Measurements from ENCODE around the gene GLIS1. TPM values are rescaled to one million over a fixed set of nuclear protein-coding genes. Genes with fewer than 3 reads are reported as not detected.

GLIS1 gene
- total and polyA plus RNA-seq, 2 experiments from 2014 or later, result 0.26 to 0.31 TPM

- TF ChIP-seq, protein P1, sequence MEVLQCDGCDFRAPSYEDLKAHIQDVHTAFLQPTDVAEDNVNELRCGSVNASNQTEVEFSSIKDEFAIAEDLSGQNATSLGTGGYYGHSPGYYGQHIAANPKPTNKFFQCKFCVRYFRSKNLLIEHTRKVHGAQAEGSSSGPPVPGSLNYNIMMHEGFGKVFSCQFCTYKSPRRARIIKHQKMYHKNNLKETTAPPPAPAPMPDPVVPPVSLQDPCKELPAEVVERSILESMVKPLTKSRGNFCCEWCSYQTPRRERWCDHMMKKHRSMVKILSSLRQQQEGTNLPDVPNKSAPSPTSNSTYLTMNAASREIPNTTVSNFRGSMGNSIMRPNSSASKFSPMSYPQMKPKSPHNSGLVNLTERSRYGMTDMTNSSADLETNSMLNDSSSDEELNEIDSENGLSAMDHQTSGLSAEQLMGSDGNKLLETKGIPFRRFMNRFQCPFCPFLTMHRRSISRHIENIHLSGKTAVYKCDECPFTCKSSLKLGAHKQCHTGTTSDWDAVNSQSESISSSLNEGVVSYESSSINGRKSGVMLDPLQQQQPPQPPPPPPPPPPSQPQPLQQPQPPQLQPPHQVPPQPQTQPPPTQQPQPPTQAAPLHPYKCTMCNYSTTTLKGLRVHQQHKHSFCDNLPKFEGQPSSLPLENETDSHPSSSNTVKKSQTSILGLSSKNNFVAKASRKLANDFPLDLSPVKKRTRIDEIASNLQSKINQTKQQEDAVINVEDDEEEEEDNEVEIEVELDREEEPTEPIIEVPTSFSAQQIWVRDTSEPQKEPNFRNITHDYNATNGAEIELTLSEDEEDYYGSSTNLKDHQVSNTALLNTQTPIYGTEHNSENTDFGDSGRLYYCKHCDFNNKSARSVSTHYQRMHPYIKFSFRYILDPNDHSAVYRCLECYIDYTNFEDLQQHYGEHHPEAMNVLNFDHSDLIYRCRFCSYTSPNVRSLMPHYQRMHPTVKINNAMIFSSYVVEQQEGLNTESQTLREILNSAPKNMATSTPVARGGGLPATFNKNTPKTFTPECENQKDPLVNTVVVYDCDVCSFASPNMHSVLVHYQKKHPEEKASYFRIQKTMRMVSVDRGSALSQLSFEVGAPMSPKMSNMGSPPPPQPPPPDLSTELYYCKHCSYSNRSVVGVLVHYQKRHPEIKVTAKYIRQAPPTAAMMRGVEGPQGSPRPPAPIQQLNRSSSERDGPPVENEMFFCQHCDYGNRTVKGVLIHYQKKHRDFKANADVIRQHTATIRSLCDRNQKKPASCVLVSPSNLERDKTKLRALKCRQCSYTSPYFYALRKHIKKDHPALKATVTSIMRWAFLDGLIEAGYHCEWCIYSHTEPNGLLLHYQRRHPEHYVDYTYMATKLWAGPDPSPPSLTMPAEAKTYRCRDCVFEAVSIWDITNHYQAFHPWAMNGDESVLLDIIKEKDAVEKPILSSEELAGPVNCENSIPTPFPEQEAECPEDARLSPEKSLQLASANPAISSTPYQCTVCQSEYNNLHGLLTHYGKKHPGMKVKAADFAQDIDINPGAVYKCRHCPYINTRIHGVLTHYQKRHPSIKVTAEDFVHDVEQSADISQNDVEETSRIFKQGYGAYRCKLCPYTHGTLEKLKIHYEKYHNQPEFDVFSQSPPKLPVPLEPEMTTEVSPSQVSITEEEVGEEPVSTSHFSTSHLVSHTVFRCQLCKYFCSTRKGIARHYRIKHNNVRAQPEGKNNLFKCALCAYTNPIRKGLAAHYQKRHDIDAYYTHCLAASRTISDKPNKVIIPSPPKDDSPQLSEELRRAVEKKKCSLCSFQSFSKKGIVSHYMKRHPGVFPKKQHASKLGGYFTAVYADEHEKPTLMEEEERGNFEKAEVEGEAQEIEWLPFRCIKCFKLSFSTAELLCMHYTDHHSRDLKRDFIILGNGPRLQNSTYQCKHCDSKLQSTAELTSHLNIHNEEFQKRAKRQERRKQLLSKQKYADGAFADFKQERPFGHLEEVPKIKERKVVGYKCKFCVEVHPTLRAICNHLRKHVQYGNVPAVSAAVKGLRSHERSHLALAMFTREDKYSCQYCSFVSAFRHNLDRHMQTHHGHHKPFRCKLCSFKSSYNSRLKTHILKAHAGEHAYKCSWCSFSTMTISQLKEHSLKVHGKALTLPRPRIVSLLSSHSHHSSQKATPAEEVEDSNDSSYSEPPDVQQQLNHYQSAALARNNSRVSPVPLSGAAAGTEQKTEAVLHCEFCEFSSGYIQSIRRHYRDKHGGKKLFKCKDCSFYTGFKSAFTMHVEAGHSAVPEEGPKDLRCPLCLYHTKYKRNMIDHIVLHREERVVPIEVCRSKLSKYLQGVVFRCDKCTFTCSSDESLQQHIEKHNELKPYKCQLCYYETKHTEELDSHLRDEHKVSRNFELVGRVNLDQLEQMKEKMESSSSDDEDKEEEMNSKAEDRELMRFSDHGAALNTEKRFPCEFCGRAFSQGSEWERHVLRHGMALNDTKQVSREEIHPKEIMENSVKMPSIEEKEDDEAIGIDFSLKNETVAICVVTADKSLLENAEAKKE (CRISPR knock-in tag; IDR thresholded peaks at IDR 0.05), result no peak
- TF ChIP-seq, protein P2, sequence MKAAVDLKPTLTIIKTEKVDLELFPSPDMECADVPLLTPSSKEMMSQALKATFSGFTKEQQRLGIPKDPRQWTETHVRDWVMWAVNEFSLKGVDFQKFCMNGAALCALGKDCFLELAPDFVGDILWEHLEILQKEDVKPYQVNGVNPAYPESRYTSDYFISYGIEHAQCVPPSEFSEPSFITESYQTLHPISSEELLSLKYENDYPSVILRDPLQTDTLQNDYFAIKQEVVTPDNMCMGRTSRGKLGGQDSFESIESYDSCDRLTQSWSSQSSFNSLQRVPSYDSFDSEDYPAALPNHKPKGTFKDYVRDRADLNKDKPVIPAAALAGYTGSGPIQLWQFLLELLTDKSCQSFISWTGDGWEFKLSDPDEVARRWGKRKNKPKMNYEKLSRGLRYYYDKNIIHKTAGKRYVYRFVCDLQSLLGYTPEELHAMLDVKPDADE (IDR thresholded peaks at IDR 0.05), result no peak
- no peak for TF ChIP-seq ZNF331 (CRISPR knock-in tag; IDR thresholded peaks at IDR 0.05; ENCODE audit: low read depth)
Measured at GRCh38 chr1:53544728-53545515, 194.0 kb downstream of the GLIS1 start (continued).

DNA sequence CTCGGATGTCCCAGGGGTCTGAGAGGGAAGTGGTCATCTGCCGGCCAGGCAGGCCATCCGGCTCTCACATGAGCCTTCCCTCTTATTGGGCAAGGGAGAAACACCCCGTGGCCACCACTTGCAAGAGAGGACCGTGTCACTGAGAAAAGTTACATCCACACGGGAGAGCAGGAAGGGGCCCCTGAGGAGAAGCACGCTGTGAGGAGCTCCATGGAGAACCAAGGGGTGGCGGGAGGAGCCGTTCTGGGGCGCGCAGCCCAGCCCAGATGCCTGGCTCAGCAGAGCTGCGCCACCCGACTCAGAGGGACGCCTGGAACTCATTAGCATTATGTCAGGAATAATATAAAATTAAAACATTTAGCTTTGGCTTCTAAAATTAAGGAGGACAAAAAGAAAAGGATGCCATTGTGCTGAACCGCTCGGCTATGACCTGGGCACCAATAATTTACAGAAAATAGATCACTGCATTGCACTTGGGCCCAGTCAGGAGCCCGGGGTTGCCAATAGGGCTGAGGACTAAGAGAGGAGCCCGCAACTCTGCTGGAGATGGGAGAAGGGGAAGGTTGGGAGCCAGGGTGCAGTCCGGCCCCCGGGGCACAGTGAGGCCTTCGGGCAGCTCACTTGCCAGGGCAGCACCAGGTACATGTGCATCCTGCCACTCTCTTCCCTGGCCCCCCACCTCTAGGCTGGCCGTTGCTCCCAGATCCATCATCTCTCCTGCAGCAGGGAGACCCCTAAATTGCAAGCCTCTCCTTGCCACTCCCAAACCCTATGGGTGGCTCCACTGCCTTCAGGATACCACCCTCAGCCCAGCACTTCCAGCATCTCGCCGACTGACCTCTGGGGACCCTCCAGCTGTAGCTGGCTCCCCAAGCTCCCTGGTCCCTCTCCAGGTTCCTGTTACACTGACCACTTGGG, 194.9 kb downstream of the GLIS1 start:
- Histone ChIP-seq H3K4me2 (no peak overlapping the region), H3K27me3 (ENCODE audit: insufficient read depth) (no peaks in the 10 kb centered on the region), H3K79me2 (replicated peaks; ENCODE audit: insufficient read depth) (no peaks in the 10 kb centered on the region), H2AFZ (no peak overlapping the region), H3K4me1 (ENCODE audit: insufficient read depth) (no peaks in the 10 kb centered on the region), H3K4me3 (no peak overlapping the region), H3K36me3 (ENCODE audit: insufficient read depth) (no peaks in the 10 kb centered on the region), H3F3A (replicated peaks; ENCODE audit: low read depth) (no peaks in the 10 kb centered on the region), H3K27ac (ENCODE audit: low read depth) (no peak overlapping the region), H4K20me1 (replicated peaks; ENCODE audit: insufficient read depth) (no peaks in the 10 kb centered on the region), H3K9me2 (ENCODE audit: insufficient read depth) (no peaks in the 10 kb centered on the region)
- no peaks in the 10 kb centered on the region for H3K9me3 Mint-ChIP-seq
- H3K36me3 Mint-ChIP-seq (ENCODE audit: low read depth), result no peaks in the 10 kb centered on the region
- H3K4me3 Mint-ChIP-seq, result no peak overlapping the region
- no peak for DNase-seq (ENCODE audit: low spot score)
- no peak for ATAC-seq
- no peak overlapping the region for H3K27ac Mint-ChIP-seq
- peaks cover 18% of the 10 kb centered on the region for H3K4me1 Mint-ChIP-seq
- peaks cover 15% of the 10 kb centered on the region for H3K27me3 Mint-ChIP-seq (ENCODE audit: insufficient read depth, low read depth, poor library complexity)
- TF ChIP-seq POLR2AphosphoS5 (IDR thresholded peaks at IDR 0.05; ENCODE audit: low read depth), result no peak
- TF ChIP-seq, protein P2 (IDR thresholded peaks at IDR 0.05), result no peak
- TF ChIP-seq NANOG (IDR thresholded peaks at IDR 0.05; ENCODE audit: borderline replicate concordance), result no peak

All from GM23338 (cell line).